Pancreas (tissue), 10 donors: ENCODE data around the gene PRPF19. TPM values are rescaled to one million over a fixed set of nuclear protein-coding genes. Genes with fewer than 3 reads are reported as not detected.

Source experiments
- ATAC-seq, 4 donors: fragments of 200-7000 bp; cut with Tn5 transposase; one replicate each; pipeline versions ENCODE4 v1.8.0 to v1.9.1; 2020; ENCODE audit warnings: mild to moderate bottlenecking in 4 of 4, moderate library complexity in 4 of 4
- DNase-seq, 6 donors: peaks; one replicate each; pipeline ENCODE4 v3.0.0-alpha.2; 2020
- FAIRE-seq: peaks from 2 replicates; lab custom pipeline; 2012; peaks lifted over from hg19 to GRCh38; lab: Jason Lieb, UNC
- H3K27ac ChIP-seq, 4 donors: fragments of 200-600 bp; sonication (generic); 1 replicate in 3 of 4; 2 replicates in 1 of 4; pipeline versions ENCODE4 v1.5.0 to v1.8.0; 2020
- H3K27me3 ChIP-seq, 4 donors: fragments of 200-600 bp; one replicate each; pipeline ENCODE4 v1.8.0; 2021
- H3K36me3 ChIP-seq, 3 donors: fragments of 200-600 bp; sonication (generic) in 1 of 3; one replicate each; pipeline versions ENCODE4 v1.5.0 to v1.8.0; 2020 to 2021
- H3K4me1 ChIP-seq, 3 donors: fragments of 200-600 bp; one replicate each; pipeline ENCODE4 v1.8.0; 2021
- H3K4me3 ChIP-seq, 4 donors: fragments of 200-600 bp; sonication (generic) in 2 of 4; one replicate each; pipeline versions ENCODE4 v1.5.0 to v1.8.0; 2020 to 2021
- H3K9me3 ChIP-seq, 4 donors: fragments of 200-600 bp; one replicate each; pipeline ENCODE4 v1.8.0; 2021
- CTCF ChIP-seq, 4 donors: fragments of 200-600 bp; sonication (generic) in 3 of 4; IDR thresholded peaks; one replicate each; pipeline versions ENCODE4 v1.5.0 to v1.8.0; 2021; ENCODE audit warnings: antibody characterized with exemption in 4 of 4
- whole genome bisulfite sequencing, 2 donors: extraction: QIAGEN DNeasy Blood & Tissue Kit; methylation state at CpG; one replicate each; pipeline ENCODE4 v1.1.7; 2013; 5-methylcytosine and 5-hydroxymethylcytosine counted together
- intact Hi-C, 3 donors: fragments of 100-400 bp; cut with DNase I; formaldehyde crosslinking; loops; one replicate each; pipeline versions ENCODE4 v1.11.1 to v1.14.2; 2022
- polyA plus RNA-seq, 2 donors: library from polyadenylated mRNA; stranded (reverse); fragments of 200-250 nt; gene quantifications; one replicate each; pipeline ENCODE4 v1.2.3, GENCODE V29; 2013
- total RNA-seq, 6 donors: library from RNA; stranded (reverse); fragmentation: NEBNext Ultra II Directional in 4 of 6; extraction: Animal tissue kit (Norgen Biotek cat#: 25700) in 4 of 6; gene quantifications; one replicate each; pipeline versions ENCODE4 v1.2.1 to v1.2.4, GENCODE V29; 2021 to 2023
- donor health status: healthy with polysubstance abuse.
- donor health status: DM: no; HTN: no; CAD: no; lungs with moderate emphysema.
- donor health status: DM: no; HTN: no; CAD: no.
- donor health status: control.
- donor health status: control.
- donor health status: Bipolar disorder and iron deficiency.
- donor health status: DM: yes; HTN: yes; CAD: no.
- donor health status: DM: no; HTN: no; CAD: no.
- donor health status: DM: no; HTN: no; CAD: no.
- donor health status: DM: yes; HTN: yes; CAD: no.

Gene PRPF19
- total and polyA plus RNA-seq, 8 donors = 33.9 to 50.1 (median 45.5) TPM

- TF ChIP-seq CTCF (IDR thresholded peaks at IDR 0.05) = no peak
- ATAC-seq (no peak), DNase-seq (no peak), FAIRE-seq (no peak)
- Histone ChIP-seq H3K4me1 (no peaks in the 10 kb centered on the region), H3K27ac (no peak overlapping the region), H3K4me3 (no peak overlapping the region), H3K27me3 (no peaks in the 10 kb centered on the region), H3K9me3 (no peaks in the 10 kb centered on the region), H3K36me3 (no peaks in the 10 kb centered on the region)
- WGBS, 2 donors = 87 to 93% methylated on average over 52 to 57 of the region's 57 CpGs
- intact Hi-C loops = no loop called here
Observed at GRCh38 chr11:60934124-60934789, 27.9 kb upstream of the PRPF19 start.

- no peak for TF ChIP-seq CTCF (IDR thresholded peaks at IDR 0.05)
- no peaks in the 10 kb centered on the region for H3K27me3 ChIP-seq
Observed at GRCh38 chr11:60933416-60934123, 27.2 kb upstream of the PRPF19 start.

GRCh38 chr11:60932605-60933356 is 26.4 kb upstream of the PRPF19 start:
- Histone ChIP-seq H3K9me3 (no peaks in the 10 kb centered on the region), H3K4me1 (no peaks in the 10 kb centered on the region), H3K27ac (no peak overlapping the region), H3K4me3 (no peak overlapping the region), H3K27me3 (no peaks in the 10 kb centered on the region), H3K36me3 (no peaks in the 10 kb centered on the region)
- no peak for DNase-seq
- TF ChIP-seq CTCF (IDR thresholded peaks at IDR 0.05) = no peak
- 74% methylated on average over 5 of the region's 5 CpGs for WGBS, 2 donors
- intact Hi-C loops = no loop called here
- no peak for ATAC-seq
- no peak for FAIRE-seq

More at GRCh38 chr11:60933416-60934123, 27.2 kb upstream of the PRPF19 start:
- Histone ChIP-seq H3K36me3 (no peaks in the 10 kb centered on the region), H3K27ac (no peak overlapping the region), H3K9me3 (no peaks in the 10 kb centered on the region), H3K4me1 (no peaks in the 10 kb centered on the region), H3K4me3 (no peak overlapping the region)
- no peak for DNase-seq
- ATAC-seq = no peak
- 90 to 92% methylated on average over 37 of the region's 37 CpGs for WGBS, 2 donors
- intact Hi-C loops = no loop called here
- no peak for FAIRE-seq

GRCh38 chr11:60931917-60932316 is 25.5 kb upstream of the PRPF19 start:
- 85 to 89% methylated on average over 9 of the region's 9 CpGs for WGBS, 2 donors
- FAIRE-seq = no peak
- Histone ChIP-seq H3K4me1 (no peaks in the 10 kb centered on the region), H3K27me3 (no peaks in the 10 kb centered on the region), H3K9me3 (no peaks in the 10 kb centered on the region), H3K36me3 (no peaks in the 10 kb centered on the region), H3K4me3 (no peak overlapping the region), H3K27ac (no peak overlapping the region)
- intact Hi-C loops = no loop called here
- ATAC-seq = no peak
- no peak for TF ChIP-seq CTCF (IDR thresholded peaks at IDR 0.05)
- no peak for DNase-seq
